Suprapubic skin (tissue), 4 donors: Measurements from ENCODE around the gene SH3PXD2B. TPM values are rescaled to one million over a fixed set of nuclear protein-coding genes. Genes with fewer than 3 reads are reported as not detected.
"Not testable (repeated sequence)": the region's sequence is repeated elsewhere in the genome, so short reads cannot be mapped to it uniquely, and the experiment has no call there.

Source experiments
- DNase-seq, 2 donors: peaks; one replicate each; pipeline ENCODE4 v3.0.0-alpha.2; 2019; ENCODE audit warnings: low spot score in 2 of 2
- H3K27ac ChIP-seq: fragments of 200-600 bp; sonication (generic); one replicate; pipeline ENCODE4 v1.5.1; 2019
- H3K27me3 ChIP-seq: fragments of 200-600 bp; sonication (generic); one replicate; pipeline ENCODE4 v1.5.1; 2019
- H3K36me3 ChIP-seq: fragments of 200-600 bp; sonication (generic); one replicate; pipeline ENCODE4 v1.5.1; 2019
- H3K4me1 ChIP-seq: fragments of 200-600 bp; sonication (generic); one replicate; pipeline ENCODE4 v1.5.1; 2019
- H3K4me3 ChIP-seq: fragments of 200-600 bp; sonication (generic); one replicate; pipeline ENCODE4 v1.5.1; 2019; ENCODE audit warnings: mild to moderate bottlenecking
- H3K9me3 ChIP-seq: fragments of 200-600 bp; sonication (generic); one replicate; pipeline ENCODE4 v1.5.1; 2019
- EP300 ChIP-seq: sonication (generic); formaldehyde crosslinking; IDR thresholded peaks from one replicate; pipeline ENCODE4 v1.6.1; 2017; ENCODE audit warnings: antibody characterized with exemption
- POLR2A ChIP-seq, 2 donors: fragments of 450-650 bp; IDR thresholded peaks; one replicate each; pipeline ENCODE4 v1.6.1; 2017; ENCODE audit warnings: antibody characterized with exemption in 2 of 2, mild to moderate bottlenecking in 2 of 2, moderate library complexity in 2 of 2
- POLR2AphosphoS5 ChIP-seq, 3 donors: sonication (generic); formaldehyde crosslinking; IDR thresholded peaks; one replicate each; pipeline ENCODE4 v1.6.1; 2017; ENCODE audit warnings: antibody characterized with exemption in 3 of 3
- WGBS: methylation state at CpG from one replicate; pipeline ENCODE4 v1.1.5; 2018; 5-methylcytosine and 5-hydroxymethylcytosine counted together
- total RNA-seq, 4 donors: library from RNA; depleted of rRNA; stranded (reverse); fragments of >200 nt; gene quantifications; one replicate each; pipeline ENCODE4 v1.1.0, GENCODE V29; 2016
- TF ChIP-seq, protein P1 (sequence below), 2 donors: fragments of 200-600 bp in 1 of 2; fragments of 450-650 bp in 1 of 2; sonication (generic) in 1 of 2; IDR thresholded peaks; one replicate each; pipeline ENCODE4 v1.5.1; 2016 to 2019; ENCODE audit warnings: antibody characterized with exemption in 2 of 2, mild to moderate bottlenecking in 1 of 2, moderate library complexity in 1 of 2

Gene SH3PXD2B
- total RNA-seq, 4 donors from 2014 or later, result 29.1 to 42.1 (median 31.3) TPM

DNA sequence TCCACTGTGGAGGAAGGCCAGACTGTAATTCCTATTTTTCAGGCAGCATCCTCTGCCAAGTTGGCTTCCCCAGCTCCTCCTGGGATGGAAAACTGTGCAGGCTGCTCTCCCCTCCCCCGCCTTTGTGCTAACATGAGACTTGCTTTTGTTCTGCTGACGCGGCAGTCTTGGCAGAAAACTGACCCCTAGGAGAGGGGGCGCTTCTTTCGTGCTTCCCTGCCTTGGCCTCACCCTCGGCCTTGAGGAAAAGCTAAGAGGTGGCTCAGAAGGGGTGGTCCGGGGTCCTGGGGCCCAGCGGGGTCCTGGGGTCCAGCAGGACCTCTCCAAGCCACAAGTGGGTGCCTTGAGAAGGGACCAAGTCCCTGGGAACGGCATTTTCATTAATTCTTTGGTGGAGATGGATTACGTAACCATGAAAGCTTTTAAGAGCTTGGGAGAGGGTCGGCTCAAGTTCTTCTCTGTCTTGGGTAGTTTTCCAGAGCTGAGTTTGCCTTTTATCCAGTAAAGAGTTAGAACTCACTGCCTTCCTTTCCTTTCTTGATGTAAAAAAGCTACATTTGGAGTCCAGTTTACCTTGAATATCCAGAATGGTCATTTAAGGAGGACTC is 51.0 kb downstream of the SH3PXD2B start:
- H3K36me3 ChIP-seq, result peaks cover 12% of the 10 kb centered on the region
- peaks cover 44% of the 10 kb centered on the region for H3K4me1 ChIP-seq
- TF ChIP-seq EP300 (no peak), POLR2AphosphoS5 (IDR thresholded peaks at IDR 0.05) (no peak)

DNA sequence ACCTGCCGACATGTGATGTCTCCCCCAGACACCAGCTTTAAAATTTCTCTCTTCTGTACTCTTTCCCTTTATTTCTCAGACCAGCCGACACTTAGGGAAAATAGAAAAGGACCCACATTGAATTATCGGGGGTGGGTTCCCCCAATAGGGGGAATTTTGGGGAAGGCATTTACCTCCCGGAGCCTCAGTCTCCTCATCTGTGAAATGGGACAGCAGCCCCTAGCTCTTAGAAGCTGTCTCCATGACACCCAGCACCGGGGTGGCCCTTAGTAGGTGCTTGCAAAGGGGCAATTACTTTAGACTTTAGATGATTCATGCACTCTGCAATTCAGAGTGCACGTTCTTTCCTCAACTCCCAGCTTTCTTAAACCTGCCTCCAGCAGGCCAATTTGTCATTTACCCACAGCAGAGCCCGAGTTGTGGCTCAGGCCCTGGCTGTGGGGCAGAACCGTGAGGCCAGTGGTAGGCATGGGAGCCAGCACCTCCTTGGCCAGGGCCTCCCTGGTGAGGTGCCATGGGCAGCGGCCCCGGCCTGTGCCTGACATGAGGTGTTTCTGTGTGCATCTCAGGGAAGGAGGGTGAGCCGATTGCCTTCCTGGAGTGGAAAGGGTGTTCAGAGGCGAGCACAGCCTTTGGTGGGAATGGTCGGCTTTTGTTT is 51.7 kb downstream of the SH3PXD2B start:
- peaks cover 15% of the 10 kb centered on the region for H3K36me3 ChIP-seq
- no peak for DNase-seq
- peak overlapping the region; percentile 76 for H3K27ac ChIP-seq
- H3K27me3 ChIP-seq, result no peaks in the 10 kb centered on the region
- 60% methylated on average over 13 of the region's 13 CpGs for WGBS
- peaks cover 37% of the 10 kb centered on the region for H3K4me1 ChIP-seq
- no peak overlapping the region for H3K4me3 ChIP-seq
- TF ChIP-seq EP300, result no peak
- no peak for TF ChIP-seq POLR2AphosphoS5 (IDR thresholded peaks at IDR 0.05)
- no peak for TF ChIP-seq POLR2A (IDR thresholded peaks at IDR 0.05)
- TF ChIP-seq, protein P1, sequence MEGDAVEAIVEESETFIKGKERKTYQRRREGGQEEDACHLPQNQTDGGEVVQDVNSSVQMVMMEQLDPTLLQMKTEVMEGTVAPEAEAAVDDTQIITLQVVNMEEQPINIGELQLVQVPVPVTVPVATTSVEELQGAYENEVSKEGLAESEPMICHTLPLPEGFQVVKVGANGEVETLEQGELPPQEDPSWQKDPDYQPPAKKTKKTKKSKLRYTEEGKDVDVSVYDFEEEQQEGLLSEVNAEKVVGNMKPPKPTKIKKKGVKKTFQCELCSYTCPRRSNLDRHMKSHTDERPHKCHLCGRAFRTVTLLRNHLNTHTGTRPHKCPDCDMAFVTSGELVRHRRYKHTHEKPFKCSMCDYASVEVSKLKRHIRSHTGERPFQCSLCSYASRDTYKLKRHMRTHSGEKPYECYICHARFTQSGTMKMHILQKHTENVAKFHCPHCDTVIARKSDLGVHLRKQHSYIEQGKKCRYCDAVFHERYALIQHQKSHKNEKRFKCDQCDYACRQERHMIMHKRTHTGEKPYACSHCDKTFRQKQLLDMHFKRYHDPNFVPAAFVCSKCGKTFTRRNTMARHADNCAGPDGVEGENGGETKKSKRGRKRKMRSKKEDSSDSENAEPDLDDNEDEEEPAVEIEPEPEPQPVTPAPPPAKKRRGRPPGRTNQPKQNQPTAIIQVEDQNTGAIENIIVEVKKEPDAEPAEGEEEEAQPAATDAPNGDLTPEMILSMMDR (IDR thresholded peaks at IDR 0.05), result no peak
- no peaks in the 10 kb centered on the region for H3K9me3 ChIP-seq

More for the DNA sequence above, 51.0 kb downstream of the SH3PXD2B start:
- H3K9me3 ChIP-seq, result no peaks in the 10 kb centered on the region
- 60% methylated on average over 10 of the region's 11 CpGs for WGBS
- H3K27me3 ChIP-seq, result no peaks in the 10 kb centered on the region
- DNase-seq, result no peak
- no peak overlapping the region for H3K4me3 ChIP-seq
- H3K27ac ChIP-seq, result peak overlapping the region; percentile 76

DNA sequence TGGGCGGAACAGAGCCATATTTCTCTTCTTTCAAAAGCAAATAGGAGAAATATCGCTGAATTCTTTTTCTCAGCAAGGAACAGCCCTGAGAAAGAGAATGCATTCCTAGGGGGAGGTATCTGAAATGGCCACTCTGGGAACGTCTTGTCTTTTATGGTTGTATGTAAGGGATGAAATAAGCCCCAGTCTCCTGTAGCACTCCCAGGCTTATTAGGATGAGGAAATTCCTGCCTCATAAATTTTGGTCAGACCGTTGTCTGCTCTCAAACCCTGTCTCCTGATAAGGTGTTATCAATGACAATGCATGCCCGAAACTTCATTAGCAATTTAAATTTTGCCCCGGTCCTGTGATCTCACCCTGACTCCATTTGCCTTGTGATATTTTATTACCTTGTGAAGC is 52.3 kb downstream of the SH3PXD2B start:
- WGBS, result 75% methylated on average over 6 of the region's 6 CpGs
- not testable (repeated sequence) for H3K27me3 ChIP-seq, DNase-seq, H3K4me3 ChIP-seq, H3K27ac ChIP-seq, H3K9me3 ChIP-seq
- Histone ChIP-seq H3K4me1 (peaks cover 31% of the 10 kb centered on the region), H3K36me3 (peaks cover 15% of the 10 kb centered on the region)

DNA sequence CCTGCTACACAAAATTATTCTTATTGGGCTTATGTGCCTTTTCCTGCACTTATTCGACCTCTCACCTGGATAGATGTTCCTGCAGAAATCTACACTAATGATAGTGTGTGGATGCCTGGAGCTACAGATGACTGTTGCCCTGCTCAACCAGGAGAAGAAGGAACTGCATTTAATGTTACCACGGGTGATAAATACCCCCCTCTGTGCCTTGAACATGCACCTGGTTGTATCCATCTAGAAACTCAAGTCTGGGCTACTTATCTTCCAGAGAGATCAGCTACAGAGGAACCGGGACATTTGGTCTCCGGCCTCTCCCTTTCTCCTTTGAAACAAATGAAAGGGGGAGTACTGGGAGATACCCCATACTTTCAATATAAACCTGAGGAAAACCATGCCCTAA is 54.5 kb downstream of the SH3PXD2B start:
- Histone ChIP-seq H3K4me3 (no peak overlapping the region), H3K4me1 (peaks cover 26% of the 10 kb centered on the region), H3K36me3 (peaks cover 8% of the 10 kb centered on the region), H3K9me3 (no peaks in the 10 kb centered on the region), H3K27ac (no peak overlapping the region), H3K27me3 (no peaks in the 10 kb centered on the region)
- TF ChIP-seq, protein P1 (IDR thresholded peaks at IDR 0.05), result no peak
- TF ChIP-seq EP300 (no peak), POLR2AphosphoS5 (IDR thresholded peaks at IDR 0.05) (no peak), POLR2A (IDR thresholded peaks at IDR 0.05) (no peak)
- DNase-seq, result no peak
- WGBS, result 87% methylated on average over 4 of the region's 4 CpGs

DNA sequence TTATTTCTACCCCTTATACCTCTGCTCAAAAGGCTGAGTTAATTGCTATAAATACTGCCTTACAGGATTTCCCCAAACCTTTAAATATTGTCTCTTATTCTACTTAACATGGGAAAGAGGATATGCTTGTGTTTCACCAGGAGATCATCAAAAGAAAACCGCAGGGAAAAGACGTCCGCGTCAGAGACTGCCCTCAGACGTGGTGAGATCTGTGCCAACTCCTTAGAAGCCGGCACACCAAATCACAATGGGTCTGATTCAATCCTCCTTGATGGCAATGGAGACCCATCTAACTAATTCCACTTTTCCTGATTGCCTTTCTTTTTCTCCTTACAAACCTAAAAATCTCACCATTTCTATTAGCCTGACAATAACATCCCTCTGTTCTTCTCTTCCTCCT is 55.0 kb downstream of the SH3PXD2B start:
- WGBS, result 73% methylated on average over 6 of the region's 6 CpGs
- H3K27me3 ChIP-seq, result no peaks in the 10 kb centered on the region
- DNase-seq, result no peak
- no peak overlapping the region for H3K4me3 ChIP-seq
- peaks cover 23% of the 10 kb centered on the region for H3K4me1 ChIP-seq
- peaks cover 9% of the 10 kb centered on the region for H3K36me3 ChIP-seq
- no peak for TF ChIP-seq EP300
- TF ChIP-seq, protein P1 (IDR thresholded peaks at IDR 0.05), result no peak
- no peak for TF ChIP-seq POLR2A (IDR thresholded peaks at IDR 0.05)
- TF ChIP-seq POLR2AphosphoS5 (IDR thresholded peaks at IDR 0.05), result no peak
- H3K9me3 ChIP-seq, result no peaks in the 10 kb centered on the region
- H3K27ac ChIP-seq, result no peak overlapping the region

DNA sequence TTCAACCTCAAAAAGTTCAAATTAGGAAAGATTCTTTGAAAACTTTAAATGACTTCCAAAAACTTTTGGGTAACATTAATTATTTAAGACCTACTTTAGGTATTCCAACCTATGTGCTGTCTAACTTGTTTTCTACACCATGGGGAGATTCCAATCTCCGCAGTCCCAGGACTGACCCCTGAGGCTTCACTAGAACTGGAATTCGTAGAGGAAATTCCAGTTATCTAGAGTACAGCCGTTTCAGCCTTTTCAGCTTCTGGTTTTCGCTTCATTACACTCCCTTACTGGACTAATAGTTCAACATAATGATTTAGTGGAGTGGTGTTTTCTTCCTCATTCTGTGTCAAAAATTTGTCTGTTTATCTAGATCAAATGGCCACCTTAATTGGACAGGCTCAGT is 55.7 kb downstream of the SH3PXD2B start:
- not testable (repeated sequence) for H3K4me3 ChIP-seq, H3K27ac ChIP-seq, H3K27me3 ChIP-seq, DNase-seq, H3K9me3 ChIP-seq
- Histone ChIP-seq H3K36me3 (peaks cover 15% of the 10 kb centered on the region), H3K4me1 (peaks cover 17% of the 10 kb centered on the region)
- whole genome bisulfite sequencing, result 89% methylated on average over 4 of the region's 4 CpGs

DNA sequence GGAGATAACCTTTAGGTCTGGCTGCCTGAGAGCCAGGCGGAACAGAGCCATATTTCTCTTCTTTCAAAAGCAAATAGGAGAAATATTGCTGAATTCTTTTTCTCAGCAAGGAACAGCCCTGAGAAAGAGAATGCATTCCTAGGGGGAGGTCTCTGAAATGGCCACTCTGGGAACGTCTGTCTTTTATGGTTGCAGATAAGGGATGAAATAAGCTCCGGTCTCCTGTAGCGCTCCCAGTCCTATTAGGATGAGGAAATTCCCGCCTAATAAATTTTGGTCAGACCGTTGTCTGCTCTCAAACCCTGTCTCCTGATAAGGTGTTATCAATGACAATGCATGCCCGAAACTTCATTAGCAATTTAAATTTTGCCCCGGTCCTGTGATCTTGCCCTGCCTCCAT is 57.3 kb downstream of the SH3PXD2B start:
- not testable (repeated sequence) for H3K27ac ChIP-seq, H3K27me3 ChIP-seq, DNase-seq, H3K4me3 ChIP-seq, H3K4me1 ChIP-seq, H3K9me3 ChIP-seq
- peaks cover 25% of the 10 kb centered on the region for H3K36me3 ChIP-seq
- WGBS, result 95% methylated on average over 8 of the region's 8 CpGs
